ENCODE data around the gene PROC.

GRCh38 chr2:127469051-127469450 is 50.8 kb downstream of the PROC start:
- TF ChIP-seq EZH2 (IDR thresholded peaks at IDR 0.05; ENCODE audit: insufficient read depth, low read length) (no peak), CTCF (IDR thresholded peaks at IDR 0.05; ENCODE audit: insufficient read depth, low read depth, low read length) (no peak)

All from astrocyte (in vitro differentiated cells and primary cell).